Keratinocyte (primary cell): ENCODE measurements around the gene TSHZ2. TPM values are rescaled to one million over a fixed set of nuclear protein-coding genes. Genes with fewer than 3 reads are reported as not detected.

Experiments
- DNase-seq: peaks from one replicate; pipeline ENCODE4 v3.0.0-alpha.2; 2011; ENCODE audit warnings: low read depth, missing footprints, low spot score
- FAIRE-seq: peaks from 2 replicates; lab custom pipeline; 2011; peaks lifted over from hg19 to GRCh38; lab: Jason Lieb, UNC
- H2AFZ ChIP-seq: 2 replicates; pipeline ENCODE4 v1.6.0; 2012; ENCODE audit warnings: low read length, control low read depth, inconsistent platforms; ENCODE audit not compliant: control insufficient read depth
- H3K27ac ChIP-seq: 2 replicates; pipeline ENCODE4 v1.5.1; 2011; ENCODE audit warnings: low read length; ENCODE audit not compliant: control insufficient read depth, insufficient read depth
- H3K27me3 ChIP-seq: 3 replicates; pipeline ENCODE4 v1.6.0; 2011; ENCODE audit warnings: low read length; ENCODE audit not compliant: control insufficient read depth, insufficient read depth; ENCODE audit errors: extremely low read depth
- H3K36me3 ChIP-seq, 2 experiments: 2 replicates in 1 of 2; 3 replicates in 1 of 2; pipeline ENCODE4 v1.5.1; 2011; ENCODE audit warnings: low read length in 2 of 2, mild to moderate bottlenecking in 1 of 2; ENCODE audit not compliant: control insufficient read depth in 2 of 2, insufficient read depth in 2 of 2; ENCODE audit errors: extremely low read depth in 1 of 2
- H3K4me1 ChIP-seq: 3 replicates; pipeline ENCODE4 v1.5.1; 2011; ENCODE audit warnings: low read length; ENCODE audit not compliant: control insufficient read depth, insufficient read depth; ENCODE audit errors: extremely low read depth
- H3K4me2 ChIP-seq: 3 replicates; pipeline ENCODE4 v1.6.0; 2011; ENCODE audit warnings: low read depth, low read length; ENCODE audit not compliant: control insufficient read depth, insufficient read depth; ENCODE audit errors: extremely low read depth
- H3K4me3 ChIP-seq, 3 experiments: fragments of 200-600 bp in 1 of 3; sonication (generic) in 1 of 3; 2 replicates in 2 of 3; 3 replicates in 1 of 3; pipeline ENCODE4 v1.5.1; 2011 to 2016; ENCODE audit warnings: low read length in 3 of 3, mild to moderate bottlenecking in 3 of 3, control low read depth in 2 of 3, inconsistent platforms in 1 of 3, low read depth in 1 of 3, mixed read lengths in 1 of 3, mixed run types in 1 of 3, moderate library complexity in 1 of 3; ENCODE audit not compliant: control insufficient read depth in 2 of 3, insufficient read depth in 2 of 3; ENCODE audit errors: extremely low read depth in 1 of 3
- H3K79me2 ChIP-seq: 2 replicates; pipeline ENCODE4 v1.6.0; 2012; ENCODE audit warnings: low read length; ENCODE audit not compliant: control insufficient read depth, insufficient read depth
- H3K9ac ChIP-seq: 3 replicates; pipeline ENCODE4 v1.6.0; 2011; ENCODE audit warnings: low read length; ENCODE audit not compliant: control insufficient read depth, insufficient read depth; ENCODE audit errors: extremely low read depth
- H3K9me1 ChIP-seq: 3 replicates; pipeline ENCODE4 v1.6.0; 2011; ENCODE audit warnings: low read length; ENCODE audit not compliant: control insufficient read depth, insufficient read depth; ENCODE audit errors: extremely low read depth
- H3K9me3 ChIP-seq: 2 replicates; pipeline ENCODE4 v1.5.1; 2012; ENCODE audit warnings: low read depth, low read length; ENCODE audit not compliant: control insufficient read depth
- H4K20me1 ChIP-seq: 3 replicates; pipeline ENCODE4 v1.6.0; 2011; ENCODE audit warnings: low read length; ENCODE audit not compliant: control insufficient read depth, insufficient read depth; ENCODE audit errors: extremely low read depth
- CTCF ChIP-seq, 3 experiments: IDR thresholded peaks in 1 of 3; conservative IDR thresholded peaks in 1 of 3; optimal IDR thresholded peaks in 1 of 3; 2 replicates in 2 of 3; 3 replicates in 1 of 3; pipeline versions ENCODE3 to v1.5.1; 2011; ENCODE audit warnings: low read length in 3 of 3, mild to moderate bottlenecking in 3 of 3, moderate library complexity in 2 of 3, control low read depth in 1 of 3, inconsistent platforms in 1 of 3; ENCODE audit not compliant: insufficient read depth in 2 of 3; ENCODE audit errors: extremely low read depth in 1 of 3
- EZH2 ChIP-seq: IDR thresholded peaks from one replicate; pipeline ENCODE4 v1.6.1; 2012; ENCODE audit warnings: inconsistent platforms, mild to moderate bottlenecking, low read length, moderate library complexity
- dilution Hi-C: fragments of 300-500 bp; cut with MboI; formaldehyde crosslinking; loops from one replicate; pipeline ENCODE4 v1.7.0; 2020; ENCODE audit warnings: low sequenced_read_pairs; ENCODE audit not compliant: extremely low pct_ligation_motif_present
- polyA plus RNA-seq, 5 experiments: library from polyadenylated mRNA; depleted of rRNA in 3 of 5; stranded (reverse) in 3 of 5; stranded (forward) in 1 of 5; unstranded in 1 of 5; fragments of >200 nt; gene quantifications; 1 replicate in 1 of 5; 2 replicates in 3 of 5; 3 replicates in 1 of 5; pipeline versions ENCODE4 v1.2.1 to v1.2.3, GENCODE V29; 2011 to 2012; ENCODE audit warnings: missing spikeins in 2 of 5, low read depth in 1 of 5, low replicate concordance in 1 of 5

The TSHZ2 gene
- polyA plus RNA-seq, 1 donor (not counting 4 experiments of a cell fraction or from before 2014, with no cell fraction given): 1.1 TPM

- H3K36me3 ChIP-seq: no peaks in the 10 kb centered on the region
- FAIRE-seq (no peak), DNase-seq (no peak)
- H3K4me1 ChIP-seq: peaks cover 19% of the 10 kb centered on the region
- H3K27me3 ChIP-seq: no peaks in the 10 kb centered on the region
- H3K79me2 ChIP-seq: no peaks in the 10 kb centered on the region
- H3K9me3 ChIP-seq: no peaks in the 10 kb centered on the region
- H3K9me1 ChIP-seq: no peaks in the 10 kb centered on the region
- TF ChIP-seq CTCF (optimal IDR thresholded peaks at IDR 0.05 in 1 of 3, IDR thresholded peaks at IDR 0.05 in 1 of 3, conservative IDR thresholded peaks at IDR 0.05 in 1 of 3; ENCODE audit: extremely low read depth in 1 of 3, insufficient read depth in 2 of 3, low read length in 3 of 3) (no peak), EZH2 (no peak)
- H3K9ac ChIP-seq: peak overlapping the region; percentile 84
- H2AFZ ChIP-seq: peak overlapping the region; percentile 59
- peak overlapping the region in 2 of 3 experiments; percentile 81 to 85 for H3K4me3 ChIP-seq
- H3K27ac ChIP-seq: peak overlapping the region; percentile 69
- dilution Hi-C loops: no loop called here
- no peaks in the 10 kb centered on the region for H4K20me1 ChIP-seq
- H3K4me2 ChIP-seq: peak overlapping the region; percentile 82
Observed at GRCh38 chr20:52974179-52974594, 2.0 kb downstream of the TSHZ2 start.

- FAIRE-seq: no peak
- Histone ChIP-seq H3K79me2 (no peaks in the 10 kb centered on the region), H3K4me2 (peak overlapping the region; percentile 82), H3K4me3 (peak overlapping the region; percentile 7 to 85 (median 49)), H3K27ac (peak overlapping the region; percentile 6), H2AFZ (peak overlapping the region; percentile 85), H3K36me3 (no peaks in the 10 kb centered on the region), H3K9me3 (no peaks in the 10 kb centered on the region), H3K9ac (no peak overlapping the region), H3K9me1 (no peaks in the 10 kb centered on the region), H3K4me1 (peaks cover 21% of the 10 kb centered on the region), H4K20me1 (no peaks in the 10 kb centered on the region), H3K27me3 (no peaks in the 10 kb centered on the region)
- dilution Hi-C loops: no loop called here
- no peak for DNase-seq
- TF ChIP-seq CTCF (optimal IDR thresholded peaks at IDR 0.05 in 1 of 3, IDR thresholded peaks at IDR 0.05 in 1 of 3, conservative IDR thresholded peaks at IDR 0.05 in 1 of 3; ENCODE audit: extremely low read depth in 1 of 3, insufficient read depth in 2 of 3, low read length in 3 of 3) (no peak), EZH2 (no peak)
Observed at GRCh38 chr20:52975029-52975732, 3.0 kb downstream of the TSHZ2 start.
